ENCODE data around the gene NLN. TPM values are rescaled to one million over a fixed set of nuclear protein-coding genes. Genes with fewer than 3 reads are reported as not detected.

The NLN gene
- total and polyA plus RNA-seq, 2 experiments from 2014 or later: 16.4 to 24.3 TPM

GRCh38 chr5:65830856-65831255, 108.9 kb downstream of the NLN start:
- H3K9me2 ChIP-seq (replicated peaks; ENCODE audit: insufficient read depth): no peaks in the 10 kb centered on the region
- H2AFZ ChIP-seq: no peak overlapping the region
- H3K27me3 ChIP-seq: no peaks in the 10 kb centered on the region
- H3K27ac ChIP-seq: no peak overlapping the region
- WGBS (ENCODE audit: low lambda C conversion rate, missing lambda C conversion rate): 64% methylated on average over 2 of the region's 2 CpGs
- H3K9me3 ChIP-seq (ENCODE audit: low read depth): no peaks in the 10 kb centered on the region
- H3K36me3 ChIP-seq (replicated peaks; ENCODE audit: insufficient read depth, low read depth): no peaks in the 10 kb centered on the region
- no peak overlapping the region for H3K4me2 ChIP-seq
- H3K4me1 ChIP-seq (ENCODE audit: insufficient read depth): peaks cover 16% of the 10 kb centered on the region
- H4K20me1 ChIP-seq (ENCODE audit: insufficient read depth, poor library complexity, severe bottlenecking): no peaks in the 10 kb centered on the region
- no peaks in the 10 kb centered on the region for H3K79me2 ChIP-seq
- TF ChIP-seq CTCF (IDR thresholded peaks at IDR 0.05; ENCODE audit: poor library complexity): no peak
- no peak for TF ChIP-seq EZH2 (IDR thresholded peaks at IDR 0.05; ENCODE audit: borderline replicate concordance)
- TF ChIP-seq EZH2phosphoT487 (IDR thresholded peaks at IDR 0.05; ENCODE audit: low read depth, severe bottlenecking, unreplicated experiment): no peak
- no peak for DNase-seq (ENCODE audit: low spot score)
- H3K4me3 ChIP-seq: no peak overlapping the region

DNA sequence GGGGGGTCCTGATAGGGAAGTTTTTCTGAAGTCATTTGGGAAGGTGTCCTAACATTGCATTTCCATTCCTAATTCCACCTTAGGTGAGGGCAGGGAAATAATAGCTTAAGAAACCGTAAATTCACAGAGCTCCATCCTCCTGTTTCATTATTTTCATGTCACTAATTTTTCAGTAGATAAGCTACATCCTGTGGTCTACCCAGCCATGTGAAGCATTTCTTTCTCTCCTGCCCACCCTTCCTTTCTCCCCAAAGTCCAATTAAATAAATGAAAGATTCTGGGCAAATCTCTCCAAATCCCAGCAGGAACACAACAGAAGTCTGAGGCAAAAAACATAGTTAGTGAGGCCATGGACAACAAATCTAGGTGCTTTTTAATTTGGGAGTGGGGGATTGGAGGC, 109.3 kb downstream of the NLN start:
- no peaks in the 10 kb centered on the region for H3K36me3 ChIP-seq (replicated peaks; ENCODE audit: insufficient read depth, low read depth)
- no peak overlapping the region for H3K27ac ChIP-seq
- H3K9me2 ChIP-seq (replicated peaks; ENCODE audit: insufficient read depth): no peaks in the 10 kb centered on the region
- TF ChIP-seq EZH2phosphoT487 (IDR thresholded peaks at IDR 0.05; ENCODE audit: low read depth, severe bottlenecking, unreplicated experiment): no peak
- no peak for TF ChIP-seq EZH2 (IDR thresholded peaks at IDR 0.05; ENCODE audit: borderline replicate concordance)
- no peak for TF ChIP-seq CTCF (IDR thresholded peaks at IDR 0.05; ENCODE audit: poor library complexity)
- H3K27me3 ChIP-seq: no peaks in the 10 kb centered on the region
- peaks cover 12% of the 10 kb centered on the region for H3K4me1 ChIP-seq (ENCODE audit: insufficient read depth)
- WGBS (ENCODE audit: low lambda C conversion rate, missing lambda C conversion rate): 72% methylated on average over 1 of the region's 1 CpG
- H3K79me2 ChIP-seq: no peaks in the 10 kb centered on the region
- H2AFZ ChIP-seq: no peak overlapping the region
- no peak overlapping the region for H3K4me3 ChIP-seq
- no peak for DNase-seq (ENCODE audit: low spot score)
- H4K20me1 ChIP-seq (ENCODE audit: insufficient read depth, poor library complexity, severe bottlenecking): no peaks in the 10 kb centered on the region
- no peak overlapping the region for H3K4me2 ChIP-seq
- H3K9me3 ChIP-seq (ENCODE audit: low read depth): no peaks in the 10 kb centered on the region

DNA sequence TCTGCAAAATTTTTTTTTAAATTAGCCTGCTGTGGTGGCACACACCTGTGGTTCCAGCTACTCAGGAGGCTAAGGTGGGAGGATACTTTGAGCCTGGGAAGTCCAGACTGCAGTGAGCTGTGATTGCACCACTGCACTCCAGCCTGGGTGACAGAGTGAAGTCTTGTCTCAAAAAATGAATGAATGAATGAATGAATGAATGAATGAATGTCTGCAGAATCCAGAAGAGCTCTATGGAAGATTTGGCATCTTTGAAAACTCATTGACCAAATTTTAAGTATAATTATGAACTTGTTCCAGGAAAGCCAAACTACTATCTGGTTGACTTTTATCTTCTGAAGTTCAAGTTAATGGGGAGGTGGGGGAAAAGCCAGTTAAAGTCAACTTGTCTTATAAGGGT, 110.1 kb downstream of the NLN start:
- H3K27ac ChIP-seq: no peak overlapping the region
- H3K27me3 ChIP-seq: no peaks in the 10 kb centered on the region

More for the DNA sequence above, 110.1 kb downstream of the NLN start:
- peaks cover 10% of the 10 kb centered on the region for H3K4me1 ChIP-seq (ENCODE audit: insufficient read depth)
- no peak overlapping the region for H3K4me3 ChIP-seq
- TF ChIP-seq EZH2 (IDR thresholded peaks at IDR 0.05; ENCODE audit: borderline replicate concordance) (no peak), CTCF (IDR thresholded peaks at IDR 0.05; ENCODE audit: poor library complexity) (no peak), EZH2phosphoT487 (IDR thresholded peaks at IDR 0.05; ENCODE audit: low read depth, severe bottlenecking, unreplicated experiment) (no peak)
- no peak for DNase-seq (ENCODE audit: low spot score)
- H2AFZ ChIP-seq: no peak overlapping the region
- H3K36me3 ChIP-seq (replicated peaks; ENCODE audit: insufficient read depth, low read depth): no peaks in the 10 kb centered on the region
- H3K9me2 ChIP-seq (replicated peaks; ENCODE audit: insufficient read depth): no peaks in the 10 kb centered on the region
- H4K20me1 ChIP-seq (ENCODE audit: insufficient read depth, poor library complexity, severe bottlenecking): no peaks in the 10 kb centered on the region
- H3K9me3 ChIP-seq (ENCODE audit: low read depth): no peaks in the 10 kb centered on the region
- H3K79me2 ChIP-seq: no peaks in the 10 kb centered on the region
- H3K4me2 ChIP-seq: no peak overlapping the region

Measured in hepatocyte (in vitro differentiated cells).